Activated CD4-positive, alpha-beta T cell treated with anti-CD3 and anti-CD28 coated beads for 36 hours (primary cell): Measurements from ENCODE around the gene RNASE7. TPM values are rescaled to one million over a fixed set of nuclear protein-coding genes. Genes with fewer than 3 reads are reported as not detected.
A peak's percentile ranks its signal among the peaks of the same experiment; 100 is the strongest.

Source experiments
- ATAC-seq: fragments of 200-7000 bp; cut with Tn5 transposase; one replicate; pipeline ENCODE4 v1.10.0; 2021; ENCODE audit warnings: mild to moderate bottlenecking, moderate library complexity
- CTCF ChIA-PET: fragments of 350-600 bp; sonication (Branson Sonifier 250); formaldehyde crosslinking; loops from one replicate; lab custom pipeline; 2021; ENCODE audit warnings: antibody characterized with exemption; lab: Charles Lee
- POLR2A ChIA-PET: fragments of 350-600 bp; sonication (Branson Sonifier 250); formaldehyde crosslinking; loops from one replicate; lab custom pipeline; 2021; ENCODE audit warnings: antibody characterized with exemption, inconsistent platforms; lab: Charles Lee
- DNase-seq: peaks from one replicate; pipeline ENCODE4 v3.0.0-alpha.2; 2020
- H3K27ac Mint-ChIP-seq: one replicate; pipeline ENCODE4 v1.8.0; 2021; ENCODE audit warnings: mixed read lengths
- H3K27me3 Mint-ChIP-seq: one replicate; pipeline ENCODE4 v1.8.0; 2021; ENCODE audit warnings: mixed read lengths
- H3K36me3 Mint-ChIP-seq: one replicate; pipeline ENCODE4 v1.8.0; 2021; ENCODE audit warnings: low read depth, mixed read lengths
- H3K4me1 Mint-ChIP-seq: one replicate; pipeline ENCODE4 v1.8.0; 2021; ENCODE audit warnings: mixed read lengths
- H3K4me3 Mint-ChIP-seq: one replicate; pipeline ENCODE4 v1.8.0; 2021; ENCODE audit warnings: mild to moderate bottlenecking, moderate library complexity, mixed read lengths
- H3K9me3 Mint-ChIP-seq: one replicate; pipeline ENCODE4 v1.8.0; 2021; ENCODE audit warnings: low read depth, mixed read lengths
- intact Hi-C, 2 experiments: fragments of 100-400 bp; cut with DNase I in 1 of 2; cut with micrococcal nuclease in 1 of 2; formaldehyde crosslinking; loops; one replicate each; pipeline versions ENCODE4 v1.14.2 to v1.15.1; 2022 to 2024; cut with DNase I, micrococcal nuclease
- total RNA-seq, 2 experiments: library from RNA; stranded (reverse); gene quantifications; one replicate each; pipeline ENCODE4 v1.2.3, GENCODE V29; 2021

Gene RNASE7
- total RNA-seq, 2 experiments from 2014 or later, result not detected

DNA sequence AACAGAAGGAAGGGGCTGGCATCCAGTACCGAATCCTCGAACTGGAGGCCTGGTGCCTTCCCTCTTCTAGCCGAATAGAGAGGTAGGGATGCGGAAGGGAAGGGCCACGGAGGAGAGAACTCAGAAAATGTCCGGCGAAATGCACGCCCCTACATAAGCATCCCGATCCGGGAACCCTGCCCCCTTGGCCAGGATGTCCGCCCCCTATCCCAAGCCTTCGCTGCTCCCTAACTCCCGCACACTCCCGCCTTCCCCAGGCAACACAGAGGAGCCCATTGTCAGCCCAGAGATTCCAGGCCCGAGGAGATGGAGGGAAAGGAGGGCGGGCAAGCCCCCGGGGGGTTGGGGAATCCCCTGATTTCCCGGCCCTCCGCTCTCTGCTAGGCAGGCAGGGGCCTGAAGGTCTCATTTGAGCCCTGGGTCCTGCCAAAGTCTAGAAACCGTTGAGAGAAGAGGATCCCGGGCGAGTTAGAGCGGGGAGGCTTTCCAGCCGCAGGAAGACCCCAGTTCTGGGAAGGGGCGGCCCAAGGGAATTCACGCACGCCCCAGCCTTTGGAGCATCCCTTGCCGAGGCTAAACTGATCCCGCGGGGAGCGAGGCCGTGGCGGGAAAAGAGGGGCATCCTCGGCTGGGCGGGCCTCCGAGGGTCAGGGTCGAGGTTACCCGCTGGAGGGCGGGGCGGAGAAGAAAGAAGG is 27.4 kb downstream of the RNASE7 start:
- H3K4me1 Mint-ChIP-seq, result peaks cover 33% of the 10 kb centered on the region
- no peaks in the 10 kb centered on the region for H3K36me3 Mint-ChIP-seq
- H3K27ac Mint-ChIP-seq, result no peak overlapping the region
- H3K27me3 Mint-ChIP-seq, result peaks cover 65% of the 10 kb centered on the region
- H3K9me3 Mint-ChIP-seq, result no peaks in the 10 kb centered on the region
- intact Hi-C loops, result loop anchor here (2.0 kb wide), 4 partner anchors 17 to 45 kb away; partner anchors contain the start of gene NDRG2 (in 1 of the 2)
- DNase-seq (no peak), ATAC-seq (no peak)
- CTCF ChIA-PET, result interaction anchor here (0.6 to 3.1 kb wide), 11 partner anchors 11 to 81 kb away, joined by 3 to 52 read pairs (median 8); no protein-coding TSS in a partner anchor
- H3K4me3 Mint-ChIP-seq, result peak overlapping the region; percentile 63
- POLR2A ChIA-PET, result no interaction called here

GRCh38 chr14:21070083-21070609 is 28.0 kb downstream of the RNASE7 start, which contains the start of gene ARHGEF40:
Gene ARHGEF40 (plus strand): TSS chr14:21070304. CDS start chr14:21070397, 93 bp downstream.
- DNase-seq (peak; percentile 43), ATAC-seq (no peak)
- intact Hi-C loops, result loop anchor here (2.0 kb wide), 2 partner anchors 17 to 45 kb away; partner anchors contain the start of gene NDRG2 (in 1 of the 2)
- Mint-ChIP-seq H3K4me3 (peak within 1 kb of the TSS; percentile 63), H3K27me3 (peaks cover 61% of the 10 kb centered on the region), H3K4me1 (peaks cover 33% of the 10 kb centered on the region), H3K9me3 (no peaks in the 10 kb centered on the region), H3K27ac (no peak within 1 kb of the TSS), H3K36me3 (no peaks in the 10 kb centered on the region)
- ChIA-PET POLR2A (interaction anchor here (0.8 to 1.6 kb wide), 2 partner anchors 22 to 97 kb away, joined by 3 read pairs; no protein-coding TSS in a partner anchor), CTCF (interaction anchor here (0.6 to 5.7 kb wide), 9 partner anchors 17 to 78 kb away, joined by 3 to 48 read pairs (median 6); no protein-coding TSS in a partner anchor)

- Mint-ChIP-seq H3K27me3 (peaks cover 57% of the 10 kb centered on the region), H3K9me3 (no peaks in the 10 kb centered on the region), H3K27ac (no peak overlapping the region), H3K4me3 (peak overlapping the region; percentile 63), H3K36me3 (no peaks in the 10 kb centered on the region), H3K4me1 (peaks cover 33% of the 10 kb centered on the region)
- intact Hi-C loops, result loop anchor here (2.0 kb wide), 2 partner anchors 16 to 46 kb away; partner anchors contain the start of gene NDRG2 (in 1 of the 2)
- ATAC-seq (peak; percentile 17), DNase-seq (peak; percentile 38)
- POLR2A ChIA-PET, result interaction anchor here (0.8 to 1.6 kb wide), 3 partner anchors 22 to 98 kb away, joined by 3 to 4 read pairs (median 3); no protein-coding TSS in a partner anchor
- CTCF ChIA-PET, result interaction anchor here (0.6 to 5.7 kb wide), 12 partner anchors 8 to 77 kb away, joined by 3 to 48 read pairs (median 5); no protein-coding TSS in a partner anchor
Measured at GRCh38 chr14:21070610-21071224, 28.6 kb downstream of the RNASE7 start.

GRCh38 chr14:21071225-21072030 is 29.3 kb downstream of the RNASE7 start:
- POLR2A ChIA-PET, result interaction anchor here (1.4 to 1.6 kb wide), 2 partner anchors 21 to 34 kb away, joined by 3 to 4 read pairs; no protein-coding TSS in a partner anchor
- peak; percentile 72 for ATAC-seq
- Mint-ChIP-seq H3K4me1 (peaks cover 33% of the 10 kb centered on the region), H3K27me3 (peaks cover 54% of the 10 kb centered on the region), H3K9me3 (no peaks in the 10 kb centered on the region), H3K36me3 (no peaks in the 10 kb centered on the region), H3K27ac (no peak overlapping the region), H3K4me3 (peak overlapping the region; percentile 63)
- intact Hi-C loops, result loop anchor here (2.0 kb wide), 2 partner anchors 15 to 47 kb away; partner anchors contain the start of gene NDRG2 (in 1 of the 2)
- DNase-seq, result peak; percentile 83
- CTCF ChIA-PET, result interaction anchor here (0.7 to 5.7 kb wide), 12 partner anchors 8 to 57 kb away, joined by 3 to 48 read pairs (median 5); partner anchors contain the start of gene RNASE8

DNA sequence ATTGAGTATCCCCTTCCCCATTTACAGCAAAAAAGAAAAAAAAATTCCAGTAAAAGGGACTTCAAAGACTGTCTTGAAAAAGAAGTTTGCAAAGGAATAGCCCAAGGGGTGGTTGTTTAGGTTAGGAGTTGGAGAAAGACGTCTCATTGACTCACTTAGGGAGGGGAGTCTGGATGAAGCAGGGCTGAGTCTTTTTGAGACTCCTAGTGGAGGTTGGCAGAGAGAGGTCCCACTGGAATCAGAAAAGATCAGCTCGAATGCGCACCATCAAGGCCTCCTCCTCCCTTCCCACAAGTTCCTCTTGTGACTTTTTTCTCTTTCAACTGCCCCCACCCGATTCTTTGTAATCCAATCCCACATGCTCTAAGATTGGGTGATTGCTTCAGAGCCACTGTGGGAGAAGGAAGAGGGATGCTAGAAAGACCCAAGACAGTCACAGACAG is 29.9 kb downstream of the RNASE7 start:
- ATAC-seq, result no peak
- intact Hi-C loops, result no loop called here
- ChIA-PET CTCF (interaction anchor here (0.7 to 5.7 kb wide), 10 partner anchors 10 to 57 kb away, joined by 3 to 48 read pairs (median 3); partner anchors contain the start of gene RNASE8), POLR2A (interaction anchor here (1.4 to 1.6 kb wide), 2 partner anchors 20 to 33 kb away, joined by 3 to 4 read pairs; no protein-coding TSS in a partner anchor)
- Mint-ChIP-seq H3K4me3 (peak overlapping the region; percentile 63), H3K9me3 (no peaks in the 10 kb centered on the region), H3K4me1 (peaks cover 33% of the 10 kb centered on the region), H3K36me3 (no peaks in the 10 kb centered on the region), H3K27ac (no peak overlapping the region), H3K27me3 (peaks cover 49% of the 10 kb centered on the region)
- DNase-seq, result no peak

DNA sequence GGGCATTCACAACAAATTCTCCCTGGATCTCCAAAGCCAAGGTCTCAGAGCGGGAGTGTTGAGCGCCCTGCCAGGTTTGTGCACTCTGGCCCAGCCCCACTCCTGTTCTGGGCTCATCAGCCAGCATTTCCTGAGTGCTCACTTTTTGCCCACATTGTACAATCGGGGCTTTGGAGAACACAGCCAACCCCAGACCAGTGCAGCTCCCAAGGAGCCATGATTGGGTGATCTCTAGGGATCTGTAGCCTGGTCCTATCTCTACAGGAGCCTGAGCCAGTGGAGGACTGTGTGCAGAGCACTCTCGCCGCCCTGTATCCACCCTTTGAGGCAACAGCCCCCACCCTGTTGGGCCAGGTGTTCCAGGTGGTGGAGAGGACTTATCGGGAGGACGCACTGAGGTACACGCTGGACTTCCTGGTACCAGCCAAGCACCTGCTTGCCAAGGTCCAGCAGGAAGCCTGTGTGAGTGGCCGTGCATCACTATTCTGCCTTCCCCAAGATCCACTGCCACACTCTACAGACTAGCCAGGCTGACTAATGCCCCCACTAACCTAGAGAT is 30.7 kb downstream of the RNASE7 start:
- Mint-ChIP-seq H3K4me3 (no peak overlapping the region), H3K4me1 (peaks cover 33% of the 10 kb centered on the region), H3K27me3 (peaks cover 44% of the 10 kb centered on the region), H3K9me3 (no peaks in the 10 kb centered on the region), H3K27ac (no peak overlapping the region), H3K36me3 (no peaks in the 10 kb centered on the region)
- ATAC-seq, result no peak
- CTCF ChIA-PET, result interaction anchor here (0.9 to 5.7 kb wide), 7 partner anchors 14 to 57 kb away, joined by 3 to 48 read pairs (median 4); partner anchors contain the start of gene RNASE8
- POLR2A ChIA-PET, result no interaction called here
- intact Hi-C loops, result no loop called here
- no peak for DNase-seq

GRCh38 chr14:21073921-21074320 is 31.8 kb downstream of the RNASE7 start:
- intact Hi-C loops, result no loop called here
- no peak for ATAC-seq

GRCh38 chr14:21074398-21075272 is 32.5 kb downstream of the RNASE7 start:
- Mint-ChIP-seq H3K4me1 (peaks cover 20% of the 10 kb centered on the region), H3K27me3 (peaks cover 29% of the 10 kb centered on the region), H3K27ac (no peak overlapping the region), H3K4me3 (no peak overlapping the region), H3K9me3 (no peaks in the 10 kb centered on the region), H3K36me3 (no peaks in the 10 kb centered on the region)
- CTCF ChIA-PET, result interaction anchor here (0.6 to 5.7 kb wide), 5 partner anchors 15 to 314 kb away, joined by 3 to 38 read pairs (median 7); no protein-coding TSS in a partner anchor
- DNase-seq (no peak), ATAC-seq (no peak)
- POLR2A ChIA-PET, result no interaction called here
- intact Hi-C loops, result no loop called here

More at GRCh38 chr14:21073921-21074320, 31.8 kb downstream of the RNASE7 start:
- Mint-ChIP-seq H3K4me1 (peaks cover 26% of the 10 kb centered on the region), H3K4me3 (no peak overlapping the region), H3K36me3 (no peaks in the 10 kb centered on the region), H3K27me3 (peaks cover 36% of the 10 kb centered on the region), H3K27ac (no peak overlapping the region), H3K9me3 (no peaks in the 10 kb centered on the region)
- POLR2A ChIA-PET, result no interaction called here
- DNase-seq, result no peak
- CTCF ChIA-PET, result interaction anchor here (1.5 to 5.7 kb wide), 4 partner anchors 16 to 59 kb away, joined by 4 to 38 read pairs (median 10); no protein-coding TSS in a partner anchor

GRCh38 chr14:21075719-21076437 is 33.7 kb downstream of the RNASE7 start:
- no peaks in the 10 kb centered on the region for H3K9me3 Mint-ChIP-seq
- no peak overlapping the region for H3K4me3 Mint-ChIP-seq
- H3K27me3 Mint-ChIP-seq, result peaks cover 23% of the 10 kb centered on the region
- ChIA-PET POLR2A (no interaction called here), CTCF (interaction anchor here (1.8 to 5.7 kb wide), 3 partner anchors 14 to 61 kb away, joined by 7 to 38 read pairs (median 13); no protein-coding TSS in a partner anchor)
- DNase-seq (no peak), ATAC-seq (no peak)
- no peak overlapping the region for H3K27ac Mint-ChIP-seq
- intact Hi-C loops, result no loop called here
- no peaks in the 10 kb centered on the region for H3K36me3 Mint-ChIP-seq
- H3K4me1 Mint-ChIP-seq, result peaks cover 12% of the 10 kb centered on the region
